PC-3 (cell line): ENCODE results near the gene UBE2L3. TPM values are rescaled to one million over a fixed set of nuclear protein-coding genes. Genes with fewer than 3 reads are reported as not detected.
"Not testable (repeated sequence)": the region's sequence is repeated elsewhere in the genome, so short reads cannot be mapped to it uniquely, and the experiment has no call there.

Experiments
- ATAC-seq: fragments of 200-7000 bp; cut with Tn5 transposase; 2 replicates; pipeline ENCODE4 v1.9.1; 2020; ENCODE audit warnings: mild to moderate bottlenecking, moderate library complexity
- BruUV-seq: library from RNA; stranded (reverse); fragments of 400-500 nt; replicated peaks from 2 replicates; lab custom pipeline; 2021; lab: Mats Ljungman, UMichigan
- CTCF ChIA-PET: fragments of 300-600 bp; sonication (Branson Sonifier 250); formaldehyde crosslinking; loops from one replicate; lab custom pipeline; 2022; ENCODE audit warnings: antibody characterized with exemption; lab: Charles Lee
- POLR2A ChIA-PET: fragments of 300-600 bp; sonication (Branson Sonifier 250); formaldehyde crosslinking; loops from one replicate; lab custom pipeline; 2022; ENCODE audit warnings: antibody characterized with exemption; ENCODE audit not compliant: unreplicated experiment; lab: Charles Lee
- DNase-seq: peaks from one replicate; pipeline ENCODE4 v3.0.0-alpha.2; 2015
- H2AFZ ChIP-seq: fragments of 300-600 bp; sonication (generic); 2 replicates; pipeline ENCODE4 v1.6.0; 2016; ENCODE audit warnings: antibody characterized with exemption, low read length
- H3F3A ChIP-seq: fragments of 300-600 bp; sonication (generic); one replicate; pipeline ENCODE4 v1.6.0; 2017; ENCODE audit warnings: antibody characterized with exemption, low read length, control low read depth, mild to moderate bottlenecking; ENCODE audit not compliant: unreplicated experiment
- H3K27ac ChIP-seq: fragments of 300-600 bp; sonication (generic); 2 replicates; pipeline ENCODE4 v1.5.1; 2016; ENCODE audit warnings: mild to moderate bottlenecking, low read length
- H3K27me3 ChIP-seq: fragments of 300-600 bp; sonication (generic); 2 replicates; pipeline ENCODE4 v1.6.1; 2016; ENCODE audit warnings: low read length, mixed read lengths
- H3K36me3 ChIP-seq: fragments of 300-600 bp; sonication (generic); 2 replicates; pipeline ENCODE4 v1.6.1; 2016; ENCODE audit warnings: low read depth, mixed run types, low read length, mixed read lengths
- H3K4me1 ChIP-seq: fragments of 300-600 bp; sonication (generic); 2 replicates; pipeline ENCODE4 v1.5.1; 2016; ENCODE audit warnings: low read length; ENCODE audit not compliant: insufficient read depth
- H3K4me2 ChIP-seq: fragments of 300-600 bp; sonication (generic); 2 replicates; pipeline ENCODE4 v1.6.0; 2016; ENCODE audit warnings: low read length
- H3K4me3 ChIP-seq: fragments of 300-600 bp; sonication (generic); 2 replicates; pipeline ENCODE4 v1.5.1; 2016; ENCODE audit warnings: mild to moderate bottlenecking, low read length, mixed read lengths
- H3K79me2 ChIP-seq: fragments of 300-600 bp; sonication (generic); 2 replicates; pipeline ENCODE4 v1.6.1; 2017; ENCODE audit warnings: low read length, mixed read lengths
- H3K9ac ChIP-seq: fragments of 300-600 bp; sonication (generic); 2 replicates; pipeline ENCODE4 v1.6.0; 2016; ENCODE audit warnings: mild to moderate bottlenecking, low read length
- H3K9me2 ChIP-seq: fragments of 300-600 bp; sonication (generic); replicated peaks from 2 replicates; pipeline ENCODE4 v1.6.1; 2016; ENCODE audit warnings: mixed run types, low read length, mixed read lengths
- H3K9me3 ChIP-seq: fragments of 300-600 bp; sonication (generic); 2 replicates; pipeline ENCODE4 v1.6.1; 2016; ENCODE audit warnings: low read length, mixed read lengths
- H4K20me1 ChIP-seq: fragments of 300-600 bp; sonication (generic); 2 replicates; pipeline ENCODE4 v1.6.1; 2016; ENCODE audit warnings: low read length, mixed read lengths
- EZH2 ChIP-seq: fragments of 300-600 bp; sonication (generic); IDR thresholded peaks from one replicate; pipeline ENCODE4 v1.6.1; 2017; ENCODE audit warnings: antibody characterized with exemption, mild to moderate bottlenecking, low read length; ENCODE audit not compliant: unreplicated experiment
- EZH2phosphoT487 ChIP-seq: fragments of 300-600 bp; sonication (generic); IDR thresholded peaks from 2 replicates; pipeline ENCODE4 v1.6.1; 2018; ENCODE audit warnings: mild to moderate bottlenecking, antibody characterized with exemption, low read length, borderline replicate concordance
- intact Hi-C: fragments of 100-400 bp; cut with micrococcal nuclease; formaldehyde crosslinking; loops from 2 replicates; pipeline ENCODE4 v1.9.0; 2023
- total RNA-seq: library from RNA; depleted of rRNA; stranded (reverse); fragments of >200 nt; gene quantifications from 2 replicates; pipeline ENCODE4 v1.2.3, GENCODE V29; 2014
- TF ChIP-seq, protein P1 (sequence below): fragments of 300-600 bp; sonication (generic); conservative IDR thresholded peaks from 2 replicates; pipeline ENCODE4 v1.5.1; 2017; ENCODE audit warnings: antibody characterized with exemption, low read depth, mild to moderate bottlenecking, low read length

The UBE2L3 gene
- total RNA-seq, 1 experiment from 2014 or later = 72.0 TPM

DNA sequence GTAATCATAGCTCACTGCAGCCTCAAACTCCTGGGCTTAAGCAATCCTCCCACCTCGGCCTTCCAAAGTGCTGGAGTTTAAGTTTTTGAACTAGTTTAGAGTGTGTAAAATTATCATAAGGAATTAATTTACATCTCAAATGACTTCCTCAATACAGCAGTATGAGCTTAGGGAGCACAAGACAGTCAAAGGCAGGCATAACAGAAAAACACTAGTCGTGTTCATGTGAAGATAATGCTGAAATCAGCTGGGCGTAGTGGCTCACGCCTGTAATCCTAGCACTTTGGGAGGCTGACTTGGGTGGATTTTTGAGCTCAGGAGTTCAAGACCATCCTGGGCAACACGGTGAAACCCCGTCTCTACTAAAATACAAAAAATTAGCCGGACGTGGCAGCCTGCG is 36.5 kb downstream of the UBE2L3 start:
- Histone ChIP-seq H3K27ac (no peak overlapping the region), H3K9ac (no peak overlapping the region), H3K27me3 (no peaks in the 10 kb centered on the region), H3K79me2 (peaks cover 88% of the 10 kb centered on the region), H3F3A (no peaks in the 10 kb centered on the region), H3K9me2 (no peaks in the 10 kb centered on the region), H3K36me3 (no peaks in the 10 kb centered on the region), H3K9me3 (no peaks in the 10 kb centered on the region), H3K4me3 (no peak overlapping the region), H2AFZ (no peak overlapping the region), H4K20me1 (peaks cover 12% of the 10 kb centered on the region; the same call in 1 of the 2 replicates), H3K4me2 (no peak overlapping the region), H3K4me1 (no peaks in the 10 kb centered on the region)
- intact Hi-C loops = no loop called here
- ChIA-PET CTCF (no interaction called here), POLR2A (no interaction called here)
- no TSS peak for BruUV-seq
- TF ChIP-seq EZH2phosphoT487 (no peak), EZH2 (no peak)
- TF ChIP-seq, protein P1, sequence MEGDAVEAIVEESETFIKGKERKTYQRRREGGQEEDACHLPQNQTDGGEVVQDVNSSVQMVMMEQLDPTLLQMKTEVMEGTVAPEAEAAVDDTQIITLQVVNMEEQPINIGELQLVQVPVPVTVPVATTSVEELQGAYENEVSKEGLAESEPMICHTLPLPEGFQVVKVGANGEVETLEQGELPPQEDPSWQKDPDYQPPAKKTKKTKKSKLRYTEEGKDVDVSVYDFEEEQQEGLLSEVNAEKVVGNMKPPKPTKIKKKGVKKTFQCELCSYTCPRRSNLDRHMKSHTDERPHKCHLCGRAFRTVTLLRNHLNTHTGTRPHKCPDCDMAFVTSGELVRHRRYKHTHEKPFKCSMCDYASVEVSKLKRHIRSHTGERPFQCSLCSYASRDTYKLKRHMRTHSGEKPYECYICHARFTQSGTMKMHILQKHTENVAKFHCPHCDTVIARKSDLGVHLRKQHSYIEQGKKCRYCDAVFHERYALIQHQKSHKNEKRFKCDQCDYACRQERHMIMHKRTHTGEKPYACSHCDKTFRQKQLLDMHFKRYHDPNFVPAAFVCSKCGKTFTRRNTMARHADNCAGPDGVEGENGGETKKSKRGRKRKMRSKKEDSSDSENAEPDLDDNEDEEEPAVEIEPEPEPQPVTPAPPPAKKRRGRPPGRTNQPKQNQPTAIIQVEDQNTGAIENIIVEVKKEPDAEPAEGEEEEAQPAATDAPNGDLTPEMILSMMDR = no peak
- ATAC-seq (no peak), DNase-seq (no peak)

GRCh38 chr22:21605887-21606564 is 38.5 kb downstream of the UBE2L3 start:
- TF ChIP-seq EZH2 (no peak), EZH2phosphoT487 (no peak)
- TF ChIP-seq, protein P1 = no peak
- H3K4me1 ChIP-seq = no peaks in the 10 kb centered on the region
- no peak overlapping the region for H3K4me3 ChIP-seq
- DNase-seq = no peak
- no peak overlapping the region for H3K9ac ChIP-seq
- no peaks in the 10 kb centered on the region for H3K9me2 ChIP-seq
- ChIA-PET POLR2A (no interaction called here), CTCF (no interaction called here)
- peaks cover 12% of the 10 kb centered on the region; the same call in 1 of the 2 replicates for H4K20me1 ChIP-seq
- intact Hi-C loops = no loop called here
- H3K27ac ChIP-seq = no peak overlapping the region
- ATAC-seq = no peak
- no peaks in the 10 kb centered on the region for H3K9me3 ChIP-seq
- BruUV-seq = no TSS peak
- H3K27me3 ChIP-seq = no peaks in the 10 kb centered on the region
- H3K4me2 ChIP-seq = no peak overlapping the region
- peaks cover 84% of the 10 kb centered on the region for H3K79me2 ChIP-seq
- H2AFZ ChIP-seq = no peak overlapping the region
- 0 out of 2 replicates have a peak, but pooled peaks cover 2% of the 10 kb centered on the region for H3K36me3 ChIP-seq
- no peaks in the 10 kb centered on the region for H3F3A ChIP-seq

GRCh38 chr22:21606775-21607174 is 39.3 kb downstream of the UBE2L3 start:
- H3K27me3 ChIP-seq = no peaks in the 10 kb centered on the region
- DNase-seq (no peak), ATAC-seq (no peak)
- peaks cover 7% of the 10 kb centered on the region; the same call in 1 of the 2 replicates for H3K36me3 ChIP-seq
- no peaks in the 10 kb centered on the region for H3K4me1 ChIP-seq
- H2AFZ ChIP-seq = no peak overlapping the region
- no peak overlapping the region for H3K4me2 ChIP-seq
- peaks cover 12% of the 10 kb centered on the region; the same call in 1 of the 2 replicates for H4K20me1 ChIP-seq
- H3K9me3 ChIP-seq = no peaks in the 10 kb centered on the region
- no peak overlapping the region for H3K9ac ChIP-seq
- no TSS peak for BruUV-seq
- TF ChIP-seq EZH2 (no peak), EZH2phosphoT487 (no peak)
- TF ChIP-seq, protein P1 = no peak
- H3K27ac ChIP-seq = no peak overlapping the region
- peaks cover 83% of the 10 kb centered on the region for H3K79me2 ChIP-seq
- no peak overlapping the region for H3K4me3 ChIP-seq
- intact Hi-C loops = no loop called here
- ChIA-PET POLR2A (no interaction called here), CTCF (no interaction called here)
- no peaks in the 10 kb centered on the region for H3F3A ChIP-seq
- no peaks in the 10 kb centered on the region for H3K9me2 ChIP-seq

DNA sequence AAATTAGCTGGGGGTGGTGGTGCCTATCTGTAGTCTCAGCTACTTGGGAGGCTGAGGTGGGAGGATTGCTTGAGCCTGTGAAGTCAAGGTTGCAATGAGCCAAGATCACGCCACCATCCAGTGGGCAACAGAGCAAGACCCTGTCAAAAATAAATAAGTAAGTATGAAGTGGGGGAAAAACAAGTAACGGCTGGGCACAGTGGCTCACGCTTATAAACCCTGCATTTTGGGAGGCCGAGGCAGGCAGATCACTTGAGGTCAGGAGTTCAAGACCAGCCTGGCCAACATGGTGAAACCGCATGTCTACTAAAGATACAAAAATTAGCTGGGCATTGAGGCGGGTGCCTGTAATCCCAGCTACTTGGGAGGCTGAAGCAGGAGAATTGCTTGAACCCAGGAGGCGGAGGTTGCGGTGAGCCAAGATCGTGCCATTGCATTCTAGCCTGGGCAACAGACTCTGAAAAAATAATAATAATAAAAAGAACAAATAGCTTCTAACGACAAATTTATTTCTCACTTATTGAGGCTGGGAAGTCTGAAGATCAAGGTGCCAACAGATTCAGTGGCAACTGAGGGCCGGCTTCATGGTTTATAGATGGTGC is 42.1 kb downstream of the UBE2L3 start:
- H3K27me3 ChIP-seq, H3K27ac ChIP-seq, H3F3A ChIP-seq, H3K4me2 ChIP-seq, H3K9ac ChIP-seq, BruUV-seq, H2AFZ ChIP-seq, POLR2A ChIA-PET, ATAC-seq, H3K4me1 ChIP-seq, CTCF ChIA-PET, DNase-seq, H4K20me1 ChIP-seq, H3K4me3 ChIP-seq, intact Hi-C loops, H3K9me3 ChIP-seq, H3K9me2 ChIP-seq: not testable (repeated sequence)
- peaks cover 76% of the 10 kb centered on the region for H3K79me2 ChIP-seq
- peaks cover 13% of the 10 kb centered on the region for H3K36me3 ChIP-seq
